Activated CD8-positive, alpha-beta T cell treated with anti-CD3 and anti-CD28 coated beads for 36 hours (primary cell): Measurements from ENCODE around the gene LMNTD2. TPM values are rescaled to one million over a fixed set of nuclear protein-coding genes. Genes with fewer than 3 reads are reported as not detected.

Experiments
- ATAC-seq: fragments of 200-7000 bp; cut with Tn5 transposase; one replicate; pipeline ENCODE4 v1.10.0; 2021; ENCODE audit warnings: mild to moderate bottlenecking, moderate library complexity
- CTCF ChIA-PET: fragments of 350-600 bp; sonication (Branson Sonifier 250); formaldehyde crosslinking; loops from one replicate; lab custom pipeline; 2021; ENCODE audit warnings: antibody characterized with exemption; lab: Charles Lee
- POLR2A ChIA-PET: fragments of 350-600 bp; sonication (Branson Sonifier 250); formaldehyde crosslinking; loops from one replicate; lab custom pipeline; 2021; ENCODE audit warnings: antibody characterized with exemption; lab: Charles Lee
- DNase-seq: peaks from one replicate; pipeline ENCODE4 v3.0.0-alpha.2; 2020
- H3K27ac Mint-ChIP-seq: one replicate; pipeline ENCODE4 v1.8.0; 2021; ENCODE audit warnings: mild to moderate bottlenecking, mixed read lengths
- H3K27me3 Mint-ChIP-seq: one replicate; pipeline ENCODE4 v1.8.0; 2021; ENCODE audit warnings: mixed read lengths
- H3K36me3 Mint-ChIP-seq: one replicate; pipeline ENCODE4 v1.8.0; 2021; ENCODE audit warnings: low read depth, mixed read lengths
- H3K4me1 Mint-ChIP-seq: one replicate; pipeline ENCODE4 v1.8.0; 2021; ENCODE audit warnings: low read depth, mixed read lengths
- H3K4me3 Mint-ChIP-seq: one replicate; pipeline ENCODE4 v1.8.0; 2021; ENCODE audit warnings: mild to moderate bottlenecking, moderate library complexity, mixed read lengths
- H3K9me3 Mint-ChIP-seq: one replicate; pipeline ENCODE4 v1.8.0; 2021; ENCODE audit warnings: mixed read lengths
- intact Hi-C: fragments of 100-400 bp; cut with micrococcal nuclease; formaldehyde crosslinking; loops from one replicate; pipeline ENCODE4 v1.10.0; 2022
- total RNA-seq, 2 experiments: library from RNA; stranded (reverse); gene quantifications; one replicate each; pipeline ENCODE4 v1.2.3, GENCODE V29; 2021
- TF ChIP-seq, protein P1 (sequence below): fragments of 200-600 bp; IDR thresholded peaks from one replicate; pipeline ENCODE4 v1.8.0; 2022; ENCODE audit warnings: antibody characterized with exemption, mild to moderate bottlenecking

LMNTD2 gene
- total RNA-seq, 2 experiments from 2014 or later = 0.88 to 1.3 TPM

DNA sequence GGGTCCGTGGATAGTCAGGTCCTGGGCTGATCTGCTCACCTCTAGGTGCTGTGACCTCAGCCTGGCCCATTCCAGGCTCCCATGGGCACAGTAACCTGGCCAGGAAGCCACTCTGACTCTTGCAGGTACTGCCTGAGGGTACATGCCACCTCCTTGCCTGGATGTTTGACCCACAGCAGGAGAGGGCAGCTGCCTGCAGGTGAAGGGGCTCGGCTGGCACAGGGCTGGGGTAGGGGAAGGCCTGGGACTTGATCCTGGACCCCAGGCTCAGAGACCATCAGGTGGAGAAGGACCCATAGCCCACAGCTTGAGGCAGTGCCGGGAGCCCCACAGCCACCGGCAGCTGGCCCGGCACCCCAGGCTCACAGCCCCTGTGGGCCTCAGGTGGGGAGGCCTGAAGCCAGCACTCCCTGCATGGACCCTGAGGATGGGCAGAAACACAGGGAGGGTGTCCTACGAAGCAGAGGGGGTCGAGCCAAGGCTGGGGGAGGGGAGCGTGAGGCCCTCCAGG lies 20.5 kb downstream of the LMNTD2 start:
- no peak overlapping the region for H3K27ac Mint-ChIP-seq
- ChIA-PET CTCF (no interaction called here), POLR2A (no interaction called here)
- intact Hi-C loops = no loop called here
- ATAC-seq = no peak
- no peaks in the 10 kb centered on the region for H3K36me3 Mint-ChIP-seq
- no peak for DNase-seq
- no peak overlapping the region for H3K4me3 Mint-ChIP-seq
- H3K9me3 Mint-ChIP-seq = no peaks in the 10 kb centered on the region
- TF ChIP-seq, protein P1, sequence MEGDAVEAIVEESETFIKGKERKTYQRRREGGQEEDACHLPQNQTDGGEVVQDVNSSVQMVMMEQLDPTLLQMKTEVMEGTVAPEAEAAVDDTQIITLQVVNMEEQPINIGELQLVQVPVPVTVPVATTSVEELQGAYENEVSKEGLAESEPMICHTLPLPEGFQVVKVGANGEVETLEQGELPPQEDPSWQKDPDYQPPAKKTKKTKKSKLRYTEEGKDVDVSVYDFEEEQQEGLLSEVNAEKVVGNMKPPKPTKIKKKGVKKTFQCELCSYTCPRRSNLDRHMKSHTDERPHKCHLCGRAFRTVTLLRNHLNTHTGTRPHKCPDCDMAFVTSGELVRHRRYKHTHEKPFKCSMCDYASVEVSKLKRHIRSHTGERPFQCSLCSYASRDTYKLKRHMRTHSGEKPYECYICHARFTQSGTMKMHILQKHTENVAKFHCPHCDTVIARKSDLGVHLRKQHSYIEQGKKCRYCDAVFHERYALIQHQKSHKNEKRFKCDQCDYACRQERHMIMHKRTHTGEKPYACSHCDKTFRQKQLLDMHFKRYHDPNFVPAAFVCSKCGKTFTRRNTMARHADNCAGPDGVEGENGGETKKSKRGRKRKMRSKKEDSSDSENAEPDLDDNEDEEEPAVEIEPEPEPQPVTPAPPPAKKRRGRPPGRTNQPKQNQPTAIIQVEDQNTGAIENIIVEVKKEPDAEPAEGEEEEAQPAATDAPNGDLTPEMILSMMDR = no peak
- H3K4me1 Mint-ChIP-seq = peaks cover 4% of the 10 kb centered on the region
- no peaks in the 10 kb centered on the region for H3K27me3 Mint-ChIP-seq

- no peak overlapping the region for H3K4me3 Mint-ChIP-seq
- POLR2A ChIA-PET = interaction anchor here (0.7 kb wide), 1 partner anchor 158 kb away, joined by 4 read pairs; no protein-coding TSS in a partner anchor
- intact Hi-C loops = no loop called here
Observed at GRCh38 chr11:538431-539051, 22.0 kb downstream of the LMNTD2 start.

DNA sequence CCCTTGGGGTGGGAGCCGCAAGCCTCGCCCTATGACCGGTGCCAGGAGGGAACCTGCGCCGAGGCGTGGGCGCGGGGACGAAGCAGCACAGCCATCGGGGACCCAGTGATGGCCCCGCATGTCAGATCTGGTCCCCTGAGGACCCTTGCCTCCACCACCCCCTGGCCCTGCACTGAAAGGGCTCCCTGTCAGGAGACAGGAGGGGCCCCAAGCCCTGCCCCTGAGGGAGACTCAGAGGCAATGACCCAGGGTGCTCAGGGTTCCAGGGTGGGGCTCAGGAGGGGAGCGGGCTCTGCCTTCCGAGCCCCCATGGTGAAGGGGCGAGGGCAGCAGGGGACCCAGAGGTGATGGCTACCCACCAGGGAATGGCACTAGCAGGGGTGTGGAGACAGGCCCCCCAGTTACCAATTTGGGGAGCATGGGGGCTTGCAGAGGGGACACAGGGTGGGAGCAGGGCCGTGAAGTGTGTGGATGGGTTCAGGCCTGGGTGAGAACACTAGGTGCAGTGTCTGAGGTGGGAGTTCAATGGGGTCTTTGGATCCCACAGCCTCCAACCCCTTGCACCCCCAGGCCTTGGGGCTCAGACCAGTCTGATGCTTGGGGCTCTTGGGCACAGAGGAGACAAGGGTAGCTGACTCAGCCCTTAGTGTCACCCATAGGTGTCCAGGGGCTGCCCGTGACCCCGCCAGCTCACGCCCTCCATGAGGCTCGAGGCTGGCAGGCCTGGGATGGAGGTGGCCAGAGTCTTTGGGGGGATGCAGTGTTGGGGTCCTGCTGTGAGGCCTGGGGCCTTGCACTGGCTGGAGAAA lies 22.7 kb downstream of the LMNTD2 start:
- DNase-seq = no peak
- POLR2A ChIA-PET = interaction anchor here (0.6 to 2.4 kb wide), 6 partner anchors 10 to 90 kb away, joined by 3 to 10 read pairs (median 4); no protein-coding TSS in a partner anchor
- ATAC-seq = no peak

More at GRCh38 chr11:538431-539051, 22.0 kb downstream of the LMNTD2 start:
- DNase-seq = no peak
- no peak for ATAC-seq
- peaks cover 4% of the 10 kb centered on the region for H3K4me1 Mint-ChIP-seq
- H3K27me3 Mint-ChIP-seq = no peaks in the 10 kb centered on the region
- CTCF ChIA-PET = interaction anchor here (1.0 kb wide), 1 partner anchor 19 kb away, joined by 3 read pairs; no protein-coding TSS in a partner anchor
- TF ChIP-seq, protein P1 = no peak
- H3K36me3 Mint-ChIP-seq = no peaks in the 10 kb centered on the region
- no peaks in the 10 kb centered on the region for H3K9me3 Mint-ChIP-seq
- H3K27ac Mint-ChIP-seq = no peak overlapping the region

GRCh38 chr11:536841-537621 lies 23.5 kb downstream of the LMNTD2 start, which contains the start of gene LRRC56:
Gene LRRC56 (plus strand): TSS chr11:537527. CDS start chr11:540685, 3,158 bp downstream.
- ChIA-PET POLR2A (interaction anchor here (0.6 to 2.4 kb wide), 10 partner anchors 10 to 89 kb away, joined by 3 to 10 read pairs (median 4); no protein-coding TSS in a partner anchor), CTCF (interaction anchor here (1.5 to 5.6 kb wide), 3 partner anchors 18 to 159 kb away, joined by 4 to 29 read pairs (median 12); partner anchors contain the start of gene TMEM80)
- TF ChIP-seq, protein P1 = no peak
- H3K4me1 Mint-ChIP-seq = peaks cover 4% of the 10 kb centered on the region
- peak; percentile 32 for ATAC-seq
- H3K36me3 Mint-ChIP-seq = no peaks in the 10 kb centered on the region
- H3K27me3 Mint-ChIP-seq = no peaks in the 10 kb centered on the region
- H3K27ac Mint-ChIP-seq = peak within 1 kb of the TSS; percentile 91
- H3K9me3 Mint-ChIP-seq = no peaks in the 10 kb centered on the region
- peak; percentile 93 for DNase-seq
- intact Hi-C loops = no loop called here
- peak within 1 kb of the TSS; percentile 90 for H3K4me3 Mint-ChIP-seq

More for the DNA sequence above, 22.7 kb downstream of the LMNTD2 start:
- Mint-ChIP-seq H3K9me3 (no peaks in the 10 kb centered on the region), H3K27me3 (no peaks in the 10 kb centered on the region), H3K27ac (peak overlapping the region; percentile 52), H3K36me3 (no peaks in the 10 kb centered on the region), H3K4me3 (peak overlapping the region; percentile 90), H3K4me1 (peaks cover 4% of the 10 kb centered on the region)
- intact Hi-C loops = no loop called here
- TF ChIP-seq, protein P1 = no peak
- CTCF ChIA-PET = interaction anchor here (1.0 to 5.6 kb wide), 2 partner anchors 19 kb away, joined by 3 to 29 read pairs; no protein-coding TSS in a partner anchor
